Fibroblast of villous mesenchyme (primary cell): Measurements from ENCODE around the gene BRSK1. TPM values are rescaled to one million over a fixed set of nuclear protein-coding genes. Genes with fewer than 3 reads are reported as not detected.

Experiments used
- DNase-seq: peaks from one replicate; pipeline ENCODE4 v3.0.0-alpha.2; 2010; ENCODE audit warnings: low read depth
- H3K4me3 ChIP-seq: 2 replicates; pipeline ENCODE4 v1.5.1; 2011; ENCODE audit warnings: low read depth, mild to moderate bottlenecking, low read length
- total RNA-seq: library from RNA; depleted of rRNA; stranded (reverse); fragments of >200 nt; gene quantifications from 2 replicates; pipeline ENCODE4 v1.2.3, GENCODE V29; 2012
- TF ChIP-seq, protein P1 (sequence below): IDR thresholded peaks from 2 replicates; pipeline ENCODE4 v1.5.1; 2012; ENCODE audit warnings: low read depth, mild to moderate bottlenecking, low read length; ENCODE audit not compliant: insufficient read depth

The BRSK1 gene
- total RNA-seq, 1 donor: 5.6 TPM

GRCh38 chr19:55305491-55305890 is 21.7 kb downstream of the BRSK1 start:
- TF ChIP-seq, protein P1, sequence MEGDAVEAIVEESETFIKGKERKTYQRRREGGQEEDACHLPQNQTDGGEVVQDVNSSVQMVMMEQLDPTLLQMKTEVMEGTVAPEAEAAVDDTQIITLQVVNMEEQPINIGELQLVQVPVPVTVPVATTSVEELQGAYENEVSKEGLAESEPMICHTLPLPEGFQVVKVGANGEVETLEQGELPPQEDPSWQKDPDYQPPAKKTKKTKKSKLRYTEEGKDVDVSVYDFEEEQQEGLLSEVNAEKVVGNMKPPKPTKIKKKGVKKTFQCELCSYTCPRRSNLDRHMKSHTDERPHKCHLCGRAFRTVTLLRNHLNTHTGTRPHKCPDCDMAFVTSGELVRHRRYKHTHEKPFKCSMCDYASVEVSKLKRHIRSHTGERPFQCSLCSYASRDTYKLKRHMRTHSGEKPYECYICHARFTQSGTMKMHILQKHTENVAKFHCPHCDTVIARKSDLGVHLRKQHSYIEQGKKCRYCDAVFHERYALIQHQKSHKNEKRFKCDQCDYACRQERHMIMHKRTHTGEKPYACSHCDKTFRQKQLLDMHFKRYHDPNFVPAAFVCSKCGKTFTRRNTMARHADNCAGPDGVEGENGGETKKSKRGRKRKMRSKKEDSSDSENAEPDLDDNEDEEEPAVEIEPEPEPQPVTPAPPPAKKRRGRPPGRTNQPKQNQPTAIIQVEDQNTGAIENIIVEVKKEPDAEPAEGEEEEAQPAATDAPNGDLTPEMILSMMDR: no peak
- peak; percentile 32 for DNase-seq
- H3K4me3 ChIP-seq: no peak overlapping the region

DNA sequence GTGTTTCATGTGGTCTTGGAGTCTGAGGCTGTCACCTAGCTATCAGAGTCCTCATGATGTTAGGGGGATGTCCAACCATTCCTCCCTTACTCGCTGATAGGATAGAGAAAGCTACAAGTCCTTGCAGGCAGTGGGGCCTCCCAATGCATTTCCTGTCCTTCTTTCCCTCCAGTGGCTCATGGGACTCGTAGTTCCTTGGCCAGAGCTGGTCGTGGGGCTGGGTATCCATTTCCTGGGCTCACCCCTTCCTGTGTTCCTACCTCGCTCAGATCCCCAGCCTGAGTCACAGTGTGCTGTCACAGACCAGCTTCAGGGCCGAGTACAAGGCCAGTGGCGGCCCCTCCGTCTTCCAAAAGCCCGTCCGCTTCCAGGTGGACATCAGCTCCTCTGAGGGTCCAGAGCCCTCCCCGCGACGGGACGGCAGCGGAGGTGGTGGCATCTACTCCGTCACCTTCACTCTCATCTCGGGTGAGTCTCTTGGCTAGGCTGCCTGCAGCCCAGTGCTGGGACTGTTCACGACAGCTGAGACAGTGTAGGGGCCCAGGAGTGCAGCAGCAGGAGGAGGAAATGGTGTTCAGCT is 22.3 kb downstream of the BRSK1 start:
- DNase-seq: peak; percentile 43
- H3K4me3 ChIP-seq: peak overlapping the region; percentile 41
- TF ChIP-seq, protein P1: no peak

DNA sequence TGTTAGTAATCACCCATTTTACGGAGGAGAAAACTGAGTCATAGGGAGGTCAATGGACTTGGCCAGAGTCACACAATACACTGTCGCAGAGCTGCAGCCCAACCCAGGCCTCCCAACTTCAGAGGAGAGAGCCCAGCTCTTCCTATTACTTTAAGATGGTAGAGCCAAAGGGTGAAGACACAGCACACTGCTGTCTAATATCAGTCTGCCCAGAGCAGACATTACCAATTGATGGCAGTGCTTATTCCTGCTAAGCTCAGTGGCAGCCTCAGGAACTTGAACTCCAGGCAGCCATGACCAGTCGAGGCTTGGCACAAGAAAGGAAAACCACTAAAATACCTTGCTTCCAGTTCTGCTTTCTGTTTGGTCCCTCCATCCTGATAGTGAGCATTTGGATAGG is 22.9 kb downstream of the BRSK1 start:
- H3K4me3 ChIP-seq: no peak overlapping the region
- TF ChIP-seq, protein P1: no peak
- DNase-seq: no peak

- TF ChIP-seq, protein P1: no peak
- DNase-seq: no peak
- no peak overlapping the region for H3K4me3 ChIP-seq
Measured at GRCh38 chr19:55308281-55308680, 24.5 kb downstream of the BRSK1 start.

GRCh38 chr19:55309448-55309847 is 25.7 kb downstream of the BRSK1 start:
- no peak overlapping the region for H3K4me3 ChIP-seq
- TF ChIP-seq, protein P1: no peak
- no peak for DNase-seq

DNA sequence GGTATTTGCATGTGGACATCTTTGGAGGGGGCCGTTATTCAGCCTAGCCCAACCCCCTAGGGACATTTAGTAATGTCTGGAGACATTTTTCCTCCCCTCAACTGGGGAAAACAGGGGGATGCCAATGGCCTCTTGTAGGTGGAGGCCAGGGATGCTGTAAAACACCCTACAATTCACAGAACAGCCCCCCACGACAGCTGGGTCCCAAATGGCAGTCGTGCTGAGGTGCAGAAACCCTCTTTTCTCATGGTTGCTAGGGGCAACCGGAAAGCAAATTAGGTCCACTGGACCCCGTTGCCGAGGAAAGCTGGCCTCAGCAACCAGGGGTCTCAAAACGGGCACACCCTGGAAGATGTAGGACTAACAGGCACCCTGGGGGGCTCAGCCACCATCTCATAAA is 26.7 kb downstream of the BRSK1 start:
- no peak for DNase-seq
- TF ChIP-seq, protein P1: no peak
- H3K4me3 ChIP-seq: no peak overlapping the region

DNA sequence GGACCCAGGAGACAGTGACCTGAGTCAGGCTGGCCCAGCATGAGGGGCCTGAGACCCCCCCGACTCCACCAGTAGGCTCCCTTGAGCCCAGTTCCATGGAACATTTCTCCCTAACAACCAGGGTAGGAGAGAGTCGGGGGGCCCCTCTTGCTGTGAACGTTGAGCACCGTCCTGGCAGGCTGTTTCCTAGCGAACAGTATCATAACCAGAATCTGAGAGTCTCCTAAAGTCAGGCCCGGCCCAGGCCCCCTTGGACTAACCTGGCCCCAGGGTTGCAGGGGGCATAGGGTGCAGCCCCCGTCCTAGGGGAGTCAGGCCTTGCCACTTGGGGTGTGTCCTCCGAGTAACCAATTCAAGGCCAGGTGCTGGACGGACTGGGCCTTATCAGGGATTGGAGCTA is 27.6 kb downstream of the BRSK1 start:
- H3K4me3 ChIP-seq: no peak overlapping the region
- TF ChIP-seq, protein P1: no peak
- DNase-seq: no peak
